ENCODE results near the gene FERMT3. TPM values are rescaled to one million over a fixed set of nuclear protein-coding genes. Genes with fewer than 3 reads are reported as not detected.

The FERMT3 gene
- total and polyA plus RNA-seq, 2 of the 13 experiments (the other 11 are each of a cell fraction or from before 2014, with no cell fraction given): 0.29 TPM; not detected in 1

- no peak for TF ChIP-seq RFX1 (IDR thresholded peaks at IDR 0.05)
- no peak for TF ChIP-seq SCMH1 (CRISPR knock-in tag; IDR thresholded peaks at IDR 0.05; ENCODE audit: borderline replicate concordance)
- TF ChIP-seq HMG20B (CRISPR knock-in tag; conservative IDR thresholded peaks at IDR 0.05): no peak
- 0 out of 2 replicates have a peak, but pooled peaks have one; percentile 33 for TF ChIP-seq KIAA2018 (CRISPR knock-in tag; IDR thresholded peaks at IDR 0.05; ENCODE audit: borderline replicate concordance)
- TF ChIP-seq NR2F6 (IDR thresholded peaks at IDR 0.05): peak; percentile 30; the same call in 1 of the 2 replicates
- peak; percentile 23; the same call in 1 of the 2 replicates for TF ChIP-seq NR2F6 (CRISPR knock-in tag; IDR thresholded peaks at IDR 0.05)
- TF ChIP-seq ZNF878 (CRISPR knock-in tag; IDR thresholded peaks at IDR 0.05): no peak
- peak; percentile 12; the same call in 1 of the 2 replicates for TF ChIP-seq ZSCAN9 (CRISPR knock-in tag; IDR thresholded peaks at IDR 0.05; ENCODE audit: borderline replicate concordance)
- peak; percentile 44; the same call in 1 of the 2 replicates for TF ChIP-seq CCDC6 (CRISPR knock-in tag; IDR thresholded peaks at IDR 0.05)
These were observed 62.5 kb downstream of the FERMT3 start (continued) for GRCh38 chr11:64268893-64269539.
